H54 (cell line): ENCODE measurements around the gene NEU2.
"Not testable (repeated sequence)": the region's sequence is repeated elsewhere in the genome, so short reads cannot be mapped to it uniquely, and the experiment has no call there.

Experiments
- DNase-seq: peaks from one replicate; pipeline ENCODE4 v3.0.0; 2011; ENCODE audit warnings: low spot score, mixed read lengths; ENCODE audit not compliant: insufficient read length
- FAIRE-seq: peaks from 3 replicates; lab custom pipeline; 2011; peaks lifted over from hg19 to GRCh38; lab: Jason Lieb, UNC
- POLR2A ChIP-seq: IDR thresholded peaks from 2 replicates; pipeline ENCODE4 v1.6.1; 2011; ENCODE audit warnings: low read depth, mild to moderate bottlenecking, low read length

The NEU2 gene

GRCh38 chr2:233062451-233062850, 30.0 kb downstream of the NEU2 start:
- FAIRE-seq (no peak), DNase-seq (no peak)
- TF ChIP-seq POLR2A, result no peak

DNA sequence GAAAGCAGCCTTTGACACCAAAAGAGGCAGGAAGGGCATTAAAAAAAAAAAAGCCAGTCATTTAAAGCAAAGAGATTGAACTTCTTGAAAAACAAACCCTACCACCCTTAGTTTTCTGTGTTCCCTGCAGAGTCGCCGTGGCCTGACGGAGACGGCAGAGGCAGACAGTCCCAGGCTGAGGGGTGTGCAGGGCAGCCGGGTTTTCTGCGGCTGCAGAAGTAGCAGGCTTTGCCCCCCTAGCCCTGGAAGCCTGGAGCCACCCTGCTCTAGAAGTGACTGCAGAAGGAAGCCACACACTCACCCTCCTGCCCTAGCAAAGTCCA, 30.4 kb downstream of the NEU2 start:
- FAIRE-seq, result no peak
- no peak for TF ChIP-seq POLR2A
- no peak for DNase-seq

DNA sequence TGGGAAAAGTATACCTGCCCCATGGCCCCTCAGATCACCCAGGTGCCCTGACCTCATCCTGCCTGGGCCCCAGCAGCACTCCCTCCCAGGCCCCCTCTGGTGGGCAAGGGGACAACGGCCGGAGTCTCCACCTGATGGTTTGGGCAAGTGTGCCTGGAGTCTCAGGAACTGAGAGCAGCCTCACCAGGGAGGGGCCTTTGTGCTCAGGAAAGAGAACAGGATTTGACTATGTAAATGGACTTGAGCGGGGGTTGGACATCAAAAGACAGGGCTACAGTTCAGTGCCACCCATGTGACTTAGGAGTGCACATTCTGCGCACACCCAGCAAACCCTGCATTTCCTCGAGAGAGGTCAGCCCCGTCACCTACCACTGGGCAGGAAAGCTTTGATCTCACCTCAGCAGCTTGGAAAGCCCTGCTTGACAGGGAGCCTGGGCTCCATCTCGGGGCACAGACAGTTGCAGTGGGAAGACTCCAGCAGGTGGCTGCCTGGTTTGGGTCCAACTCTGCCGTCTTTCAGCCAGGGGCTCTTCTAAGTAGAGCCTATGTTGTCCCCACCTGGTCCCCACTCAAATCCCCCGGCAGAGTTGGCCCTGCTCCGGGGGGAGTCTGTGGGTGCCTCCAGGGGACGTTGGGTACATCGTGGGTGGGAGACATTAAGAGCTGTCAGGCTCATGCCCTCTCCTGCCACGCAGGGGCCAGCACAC, 30.9 kb downstream of the NEU2 start:
- TF ChIP-seq POLR2A, result no peak
- no peak for FAIRE-seq
- no peak for DNase-seq

DNA sequence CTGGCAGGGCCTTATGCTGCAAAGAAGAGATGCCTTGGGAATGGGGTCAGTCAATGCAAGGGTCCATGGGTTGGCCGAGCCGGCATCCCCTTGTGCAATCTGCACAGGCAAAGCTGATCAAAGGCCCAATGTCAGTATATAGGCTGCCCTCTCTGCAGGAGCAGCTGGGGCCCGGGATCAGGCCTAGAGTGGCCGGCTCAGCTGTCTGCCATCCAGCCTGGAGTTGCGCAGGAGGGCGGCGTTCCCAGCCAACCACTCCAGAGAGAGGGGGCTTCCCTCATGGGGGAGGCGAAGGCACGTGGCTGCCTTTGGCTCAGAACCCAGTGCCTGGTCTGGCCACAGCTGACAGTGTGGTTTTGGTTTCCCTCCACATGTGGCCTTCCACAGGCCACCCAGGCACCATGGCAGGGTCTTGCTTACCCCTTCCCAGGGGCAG, 31.5 kb downstream of the NEU2 start:
- no peak for TF ChIP-seq POLR2A
- FAIRE-seq (no peak), DNase-seq (no peak)

DNA sequence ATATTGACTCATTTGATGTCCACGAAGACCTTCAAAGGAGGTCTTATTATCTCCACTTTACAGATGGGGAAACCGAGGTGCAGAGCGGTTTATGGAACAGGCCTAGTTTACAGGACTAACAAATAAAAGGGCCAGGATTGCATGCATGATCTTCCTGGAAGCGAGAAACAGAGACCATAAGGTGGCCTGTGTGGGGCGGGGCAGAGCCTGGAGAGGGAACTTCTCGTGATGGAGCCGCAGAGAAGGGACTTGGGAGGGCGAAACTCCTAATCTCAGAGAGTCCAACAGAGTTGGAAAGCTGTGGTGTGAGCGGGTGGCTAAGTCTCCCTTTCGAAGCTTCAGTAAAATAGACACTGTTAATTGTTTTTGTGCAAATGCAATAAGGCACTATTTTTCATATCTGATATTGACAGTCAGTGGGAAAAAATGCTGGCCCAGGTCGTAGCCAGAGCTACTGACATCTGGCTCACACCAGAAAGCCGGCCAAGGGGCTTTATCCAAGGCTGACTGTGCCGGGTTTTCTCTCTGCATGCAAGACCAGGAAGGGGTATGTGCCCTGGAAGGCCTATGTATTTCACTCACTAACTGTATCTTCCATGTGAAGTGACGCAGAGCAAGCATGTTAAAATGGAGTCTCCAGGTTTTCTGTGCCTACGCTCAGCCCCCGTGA, 32.2 kb downstream of the NEU2 start:
- FAIRE-seq, result no peak
- DNase-seq, result no peak
- TF ChIP-seq POLR2A, result no peak

DNA sequence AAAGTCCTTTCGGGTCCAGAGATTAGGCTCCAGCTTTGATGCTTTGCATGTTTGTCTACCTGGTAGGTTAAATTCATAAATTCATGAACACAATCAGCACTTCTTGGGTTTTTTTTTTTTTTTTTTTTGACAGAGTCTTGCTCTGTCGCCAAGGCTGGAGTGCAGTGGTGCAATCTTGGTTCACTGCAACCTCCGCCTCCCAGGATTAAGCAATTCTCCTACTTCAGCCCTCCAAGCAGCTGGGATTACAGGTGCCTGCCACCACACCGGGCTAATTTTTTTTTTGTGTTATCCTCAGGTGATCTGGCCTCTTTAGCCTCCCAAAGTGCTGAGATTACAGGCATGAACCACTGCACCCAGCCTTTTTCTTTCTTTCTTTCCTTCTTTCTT, 32.7 kb downstream of the NEU2 start:
- DNase-seq, FAIRE-seq: not testable (repeated sequence)

DNA sequence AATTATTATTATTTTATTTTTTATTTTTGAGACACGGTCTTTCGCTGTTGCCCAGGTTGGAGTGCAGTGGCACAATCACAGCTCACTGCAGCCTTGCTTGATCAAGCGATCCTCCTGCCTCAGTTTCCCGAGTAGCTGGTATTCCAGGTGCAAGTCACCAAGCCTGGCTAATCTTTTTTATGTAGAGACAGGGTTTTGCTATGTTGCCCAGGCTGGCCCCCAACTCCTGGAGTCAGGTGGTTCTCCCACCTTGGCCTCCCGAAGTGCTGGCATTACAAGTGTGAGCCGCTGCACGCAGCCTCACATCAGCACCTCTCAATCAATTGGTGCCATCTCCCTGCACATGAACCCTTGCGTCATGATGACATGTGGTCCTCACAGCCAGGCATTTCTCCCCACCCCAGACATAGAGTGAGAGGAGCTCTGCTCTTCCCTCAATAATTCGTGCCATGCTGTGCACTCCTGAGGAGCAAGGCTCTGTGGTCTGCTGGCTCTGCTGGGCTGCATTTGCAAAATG, 33.5 kb downstream of the NEU2 start:
- FAIRE-seq, result no peak
- DNase-seq, result no peak
- no peak for TF ChIP-seq POLR2A

- TF ChIP-seq POLR2A, result no peak
- no peak for FAIRE-seq
Observed at GRCh38 chr2:233068762-233069418, 36.4 kb downstream of the NEU2 start.

GRCh38 chr2:233072838-233073237, 40.4 kb downstream of the NEU2 start:
- DNase-seq (no peak), FAIRE-seq (no peak)
- TF ChIP-seq POLR2A, result no peak

More at GRCh38 chr2:233068762-233069418, 36.4 kb downstream of the NEU2 start:
- no peak for DNase-seq

- FAIRE-seq, result no peak
- DNase-seq, result no peak
- TF ChIP-seq POLR2A, result no peak
Observed at GRCh38 chr2:233074106-233074505, 41.6 kb downstream of the NEU2 start.

DNA sequence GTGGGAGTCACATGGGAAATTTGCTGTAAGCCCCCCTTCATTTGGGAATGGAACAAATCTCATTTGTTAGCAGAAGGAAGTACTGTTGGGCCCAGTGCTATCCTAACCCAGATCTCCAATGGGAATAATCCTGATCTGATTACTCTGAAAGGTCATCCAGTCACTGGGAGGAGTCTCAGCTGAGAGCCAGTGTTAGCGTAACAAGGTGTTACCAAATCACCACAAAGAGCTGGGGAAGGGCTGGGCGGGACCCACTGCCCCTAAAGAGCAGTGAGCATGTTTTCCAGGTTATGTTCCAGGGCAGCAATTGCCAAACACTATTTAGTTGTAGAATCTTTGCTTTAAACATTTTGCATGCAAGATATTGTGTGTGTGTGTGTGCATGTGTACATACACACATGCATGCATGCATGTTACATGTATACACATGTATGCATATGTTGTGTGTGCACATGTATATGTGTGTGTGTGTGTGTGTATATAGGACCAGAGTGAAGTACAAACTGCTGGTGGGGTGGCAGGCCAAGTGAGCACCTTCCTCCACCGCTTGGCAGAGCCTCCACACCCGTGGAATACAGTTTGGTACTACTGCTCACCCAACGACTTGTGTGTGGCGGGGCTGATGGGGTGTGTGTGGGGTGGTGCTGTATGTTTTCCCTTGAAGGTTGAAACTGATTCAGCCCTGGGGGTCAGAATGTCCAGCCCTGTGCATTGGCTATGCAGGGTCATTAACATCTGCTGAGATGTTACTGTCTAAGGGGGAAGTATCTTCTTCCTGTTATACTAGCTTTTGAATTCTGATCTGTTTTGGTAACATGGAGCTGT, 42.9 kb downstream of the NEU2 start:
- no peak for TF ChIP-seq POLR2A
- DNase-seq (no peak), FAIRE-seq (no peak)

DNA sequence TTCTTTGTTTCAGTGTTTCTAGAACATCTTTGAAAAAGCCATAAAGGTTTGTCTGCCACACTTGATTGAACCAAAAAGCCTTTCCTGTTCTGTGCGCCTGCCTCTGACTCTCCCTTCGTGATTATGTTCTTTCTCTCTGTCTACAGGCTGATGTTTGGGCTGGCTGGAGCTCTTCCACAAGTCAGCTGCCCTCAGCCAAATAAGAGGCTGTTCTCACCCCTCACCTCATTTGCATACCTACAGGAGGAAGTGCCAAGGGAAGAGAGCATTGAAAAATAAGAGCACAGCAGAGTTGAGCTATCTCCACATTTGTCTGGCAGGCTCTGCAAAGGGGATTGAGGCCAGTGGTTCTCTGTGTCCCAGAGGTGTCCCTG, 43.5 kb downstream of the NEU2 start:
- TF ChIP-seq POLR2A, result no peak
- FAIRE-seq (no peak), DNase-seq (no peak)

DNA sequence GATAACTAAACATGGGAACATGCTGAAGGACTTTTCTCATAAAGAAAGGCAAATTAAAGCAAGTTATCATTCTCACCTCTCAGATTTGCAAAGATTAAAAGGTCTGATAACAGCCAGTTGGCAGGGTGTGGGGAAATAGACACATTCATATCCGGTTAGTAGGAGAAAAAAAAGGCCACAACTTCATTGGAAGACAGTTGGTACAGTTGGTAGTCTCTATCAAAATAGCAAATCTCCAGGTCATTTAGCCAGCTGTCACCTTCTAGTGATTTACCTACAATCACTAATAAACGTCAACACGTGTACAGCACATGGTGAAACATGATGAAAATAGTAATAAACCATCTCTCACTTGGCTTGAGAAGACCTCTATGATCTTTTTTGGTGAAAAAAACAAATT, 44.3 kb downstream of the NEU2 start:
- DNase-seq (no peak), FAIRE-seq (no peak)
- TF ChIP-seq POLR2A, result no peak

GRCh38 chr2:233079473-233079877, 47.0 kb downstream of the NEU2 start:
- FAIRE-seq (no peak), DNase-seq (no peak)
- no peak for TF ChIP-seq POLR2A
